ENCODE measurements around the gene SIAH2. TPM values are rescaled to one million over a fixed set of nuclear protein-coding genes. Genes with fewer than 3 reads are reported as not detected.

Gene SIAH2
- total RNA-seq, 2 experiments from 2014 or later: 67.1 to 68.8 TPM

DNA sequence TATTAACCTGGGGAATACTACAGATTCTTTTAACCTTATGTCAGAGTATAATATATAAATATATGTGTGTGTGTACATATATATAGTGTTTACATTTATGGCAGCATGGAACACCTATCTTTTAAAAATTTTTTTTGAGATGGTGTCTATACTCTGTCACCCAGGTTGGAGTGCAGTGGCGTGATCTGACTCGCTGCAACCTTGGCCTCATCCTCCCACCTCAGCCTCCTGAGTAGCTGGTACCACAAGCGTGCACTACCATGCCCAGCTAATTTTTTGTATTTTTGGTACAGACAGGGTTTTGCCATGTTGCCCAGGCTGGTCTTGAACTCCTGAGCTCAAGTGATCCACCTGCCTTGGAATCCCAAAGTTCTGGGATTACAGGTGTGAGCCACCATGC is 40.7 kb downstream of the SIAH2 start:
- Mint-ChIP-seq H3K4me1 (ENCODE audit: low read depth) (peaks cover 28% of the 10 kb centered on the region), H3K4me3 (no peak overlapping the region), H3K9me3 (no peaks in the 10 kb centered on the region), H3K36me3 (ENCODE audit: low read depth) (no peaks in the 10 kb centered on the region), H3K27me3 (ENCODE audit: low read depth) (no peaks in the 10 kb centered on the region), H3K27ac (no peak overlapping the region)
- DNase-seq: no peak
- CTCF ChIA-PET: interaction anchor here (0.6 to 3.1 kb wide), 30 partner anchors 11 to 424 kb away, joined by 3 to 38 read pairs (median 6); partner anchors contain the start of gene SIAH2
- intact Hi-C loops (cut with micrococcal nuclease): no loop called here

DNA sequence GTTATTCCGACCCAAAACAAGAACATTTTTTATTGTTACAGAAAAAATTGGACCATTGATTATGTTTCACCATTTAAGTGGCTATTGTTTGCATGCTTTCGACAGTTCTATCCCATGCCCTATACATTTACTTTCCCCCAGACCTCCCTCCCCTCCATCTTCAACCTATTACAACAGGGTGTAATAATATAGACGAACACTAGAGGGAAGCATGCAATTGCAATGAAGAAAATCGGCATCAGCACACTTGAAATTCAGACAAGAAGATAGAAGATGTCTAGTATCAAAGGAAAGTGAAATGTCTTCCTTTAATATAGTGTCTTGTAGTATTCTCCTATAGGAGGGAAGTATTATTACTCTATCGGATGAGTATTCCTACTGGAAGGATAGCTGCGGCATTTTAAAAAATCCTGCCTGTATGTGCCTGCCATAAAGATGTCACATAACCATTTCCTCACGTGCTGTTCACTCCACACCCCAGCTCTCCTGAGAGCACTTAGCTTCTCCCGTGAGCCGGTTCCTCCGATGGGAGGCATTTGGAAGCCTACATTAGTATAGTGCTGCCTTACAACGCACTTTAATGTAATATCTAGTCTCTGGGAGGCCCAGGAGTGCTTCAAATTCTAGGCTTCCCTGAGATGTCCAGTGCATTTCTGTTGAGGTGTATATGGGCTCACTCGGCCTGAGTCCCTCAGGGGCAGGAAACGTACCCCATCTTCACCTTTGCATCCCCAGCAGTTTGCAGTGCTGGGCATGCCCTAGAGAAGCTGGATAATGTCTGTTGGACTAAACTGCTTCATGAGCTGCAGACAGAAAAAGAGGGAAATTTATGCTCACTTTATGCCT is 41.5 kb downstream of the SIAH2 start:
- Mint-ChIP-seq H3K27me3 (ENCODE audit: low read depth) (no peaks in the 10 kb centered on the region), H3K36me3 (ENCODE audit: low read depth) (no peaks in the 10 kb centered on the region), H3K9me3 (peaks cover 2% of the 10 kb centered on the region), H3K4me3 (no peak overlapping the region), H3K27ac (no peak overlapping the region), H3K4me1 (ENCODE audit: low read depth) (peaks cover 28% of the 10 kb centered on the region)
- no peak for DNase-seq
- intact Hi-C loops (cut with micrococcal nuclease): loop anchor here (1.0 kb wide), 10 partner anchors 17 to 425 kb away; partner anchors contain the start of genes EIF2A, ERICH6, SERP1 and SIAH2
- CTCF ChIA-PET: interaction anchor here (0.6 to 3.1 kb wide), 38 partner anchors 8 to 425 kb away, joined by 3 to 38 read pairs (median 4); partner anchors contain the start of gene SIAH2

DNA sequence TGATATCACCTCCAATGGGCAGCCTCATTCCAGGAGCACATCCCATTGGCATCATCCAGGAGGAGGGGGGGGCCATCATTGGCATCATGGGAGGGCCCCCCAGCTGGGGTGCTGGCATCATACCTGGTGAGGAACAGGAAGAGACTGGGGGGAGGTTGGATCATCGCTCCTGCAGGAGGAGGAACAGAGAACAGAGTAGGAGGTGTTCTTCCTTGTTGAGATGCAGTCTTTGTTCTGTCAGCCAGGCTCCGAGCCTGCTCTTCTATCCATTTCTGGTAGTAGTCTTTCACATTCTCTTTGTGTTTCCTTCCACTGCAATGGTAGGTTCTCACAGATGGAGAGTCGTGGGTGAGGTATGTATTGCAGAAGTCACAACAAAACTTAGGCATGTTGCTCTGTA is 42.5 kb downstream of the SIAH2 start:
- Mint-ChIP-seq H3K27me3 (ENCODE audit: low read depth) (no peaks in the 10 kb centered on the region), H3K27ac (no peak overlapping the region), H3K4me3 (no peak overlapping the region), H3K4me1 (ENCODE audit: low read depth) (peaks cover 28% of the 10 kb centered on the region), H3K9me3 (peaks cover 2% of the 10 kb centered on the region), H3K36me3 (ENCODE audit: low read depth) (no peaks in the 10 kb centered on the region)
- no peak for DNase-seq
- intact Hi-C loops (cut with micrococcal nuclease): no loop called here
- CTCF ChIA-PET: interaction anchor here (0.6 to 3.1 kb wide), 17 partner anchors 9 to 153 kb away, joined by 3 to 38 read pairs (median 7); partner anchors contain the start of gene SIAH2

GRCh38 chr3:150710097-150710496 is 52.9 kb downstream of the SIAH2 start:
- H3K4me3 Mint-ChIP-seq: no peak overlapping the region
- CTCF ChIA-PET: interaction anchor here (2.2 kb wide), 1 partner anchor 12 kb away, joined by 7 read pairs; no protein-coding TSS in a partner anchor
- H3K4me1 Mint-ChIP-seq (ENCODE audit: low read depth): peaks cover 7% of the 10 kb centered on the region
- no peak for DNase-seq
- H3K36me3 Mint-ChIP-seq (ENCODE audit: low read depth): peaks cover 35% of the 10 kb centered on the region
- intact Hi-C loops (cut with micrococcal nuclease): no loop called here
- H3K27me3 Mint-ChIP-seq (ENCODE audit: low read depth): no peaks in the 10 kb centered on the region
- H3K27ac Mint-ChIP-seq: no peak overlapping the region
- H3K9me3 Mint-ChIP-seq: peaks cover 18% of the 10 kb centered on the region

DNA sequence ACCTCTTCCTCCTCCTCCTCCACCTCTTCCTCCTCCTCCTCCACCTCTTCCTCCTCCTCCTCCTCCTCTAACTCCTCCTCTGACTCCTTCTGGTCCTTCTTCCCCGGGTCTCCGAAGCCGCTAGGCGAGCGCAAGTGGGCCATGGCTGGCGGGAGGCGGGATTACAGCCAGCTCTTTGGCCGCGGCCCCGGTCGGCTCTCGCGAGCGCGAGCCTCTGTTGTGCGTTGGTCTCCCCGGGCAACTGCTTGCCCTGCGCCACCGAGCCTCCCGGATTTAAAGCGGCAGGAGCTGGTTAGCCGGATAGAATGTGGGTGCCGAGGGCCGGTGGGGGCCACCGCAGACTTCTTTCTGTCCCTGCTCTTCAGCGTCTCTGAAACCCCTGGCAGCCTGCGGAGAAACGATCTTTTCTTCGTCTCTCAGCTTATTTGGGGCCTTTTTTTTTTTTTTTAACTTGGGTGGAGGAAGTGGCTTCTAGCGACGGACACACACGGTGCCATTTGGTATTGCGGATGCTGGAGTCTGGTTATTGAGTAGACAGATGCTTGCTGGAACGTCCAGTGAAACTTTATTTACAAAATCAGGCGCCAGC is 59.1 kb downstream of the SIAH2 start, which contains the start of gene ERICH6:
ERICH6 (minus strand) TSS at position 165 of the 589 bp plus-strand sequence; CDS start at position 143, 22 bp downstream.
- H3K9me3 Mint-ChIP-seq: no peaks in the 10 kb centered on the region
- peaks cover 25% of the 10 kb centered on the region for H3K4me1 Mint-ChIP-seq (ENCODE audit: low read depth)
- peak; percentile 88 for DNase-seq
- H3K27me3 Mint-ChIP-seq (ENCODE audit: low read depth): no peaks in the 10 kb centered on the region
- H3K27ac Mint-ChIP-seq: no peak within 1 kb of the TSS
- H3K4me3 Mint-ChIP-seq: peak within 1 kb of the TSS; percentile 96
- intact Hi-C loops (cut with micrococcal nuclease): loop anchor here (1.0 to 5.0 kb wide), 7 partner anchors 17 to 383 kb away; partner anchors contain the start of genes EIF2A, MED12L, SELENOT and SERP1
- peaks cover 16% of the 10 kb centered on the region for H3K36me3 Mint-ChIP-seq (ENCODE audit: low read depth)
- CTCF ChIA-PET: interaction anchor here (0.6 to 1.2 kb wide), 10 partner anchors 25 to 722 kb away, joined by 3 to 6 read pairs (median 4); no protein-coding TSS in a partner anchor

DNA sequence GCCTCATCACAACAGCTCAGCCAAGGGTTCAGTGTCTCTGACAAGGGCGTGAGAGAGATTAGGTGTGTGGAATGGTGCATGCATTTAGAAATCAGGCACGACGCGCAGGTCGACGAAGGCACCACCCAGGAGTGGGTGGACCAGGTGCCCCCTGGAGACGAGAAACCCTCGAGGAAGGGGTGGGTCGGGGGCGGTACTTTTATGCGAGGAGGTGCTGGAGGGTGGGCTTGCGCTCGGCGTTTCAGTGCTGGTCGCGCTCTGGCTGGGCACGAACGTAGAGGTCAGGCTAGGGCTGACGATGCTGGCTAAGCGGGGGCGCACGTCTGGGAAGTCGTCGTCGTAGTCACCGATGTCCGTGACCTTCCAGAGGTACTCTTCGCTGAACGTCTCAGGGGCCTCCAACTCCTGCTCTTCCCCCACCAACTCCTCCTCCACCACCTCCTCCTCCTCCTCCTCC is 59.6 kb downstream of the SIAH2 start:
- H3K9me3 Mint-ChIP-seq: no peaks in the 10 kb centered on the region
- H3K36me3 Mint-ChIP-seq (ENCODE audit: low read depth): peaks cover 11% of the 10 kb centered on the region
- H3K4me3 Mint-ChIP-seq: peak overlapping the region; percentile 96
- DNase-seq: peak; percentile 39
- no peak overlapping the region for H3K27ac Mint-ChIP-seq
- intact Hi-C loops (cut with micrococcal nuclease): loop anchor here (1.0 to 5.0 kb wide), 7 partner anchors 18 to 384 kb away; partner anchors contain the start of genes EIF2A, MED12L, SELENOT and SERP1
- no peaks in the 10 kb centered on the region for H3K27me3 Mint-ChIP-seq (ENCODE audit: low read depth)
- peaks cover 25% of the 10 kb centered on the region for H3K4me1 Mint-ChIP-seq (ENCODE audit: low read depth)
- CTCF ChIA-PET: interaction anchor here (0.6 to 1.4 kb wide), 10 partner anchors 21 to 723 kb away, joined by 3 to 6 read pairs (median 4); no protein-coding TSS in a partner anchor

DNA sequence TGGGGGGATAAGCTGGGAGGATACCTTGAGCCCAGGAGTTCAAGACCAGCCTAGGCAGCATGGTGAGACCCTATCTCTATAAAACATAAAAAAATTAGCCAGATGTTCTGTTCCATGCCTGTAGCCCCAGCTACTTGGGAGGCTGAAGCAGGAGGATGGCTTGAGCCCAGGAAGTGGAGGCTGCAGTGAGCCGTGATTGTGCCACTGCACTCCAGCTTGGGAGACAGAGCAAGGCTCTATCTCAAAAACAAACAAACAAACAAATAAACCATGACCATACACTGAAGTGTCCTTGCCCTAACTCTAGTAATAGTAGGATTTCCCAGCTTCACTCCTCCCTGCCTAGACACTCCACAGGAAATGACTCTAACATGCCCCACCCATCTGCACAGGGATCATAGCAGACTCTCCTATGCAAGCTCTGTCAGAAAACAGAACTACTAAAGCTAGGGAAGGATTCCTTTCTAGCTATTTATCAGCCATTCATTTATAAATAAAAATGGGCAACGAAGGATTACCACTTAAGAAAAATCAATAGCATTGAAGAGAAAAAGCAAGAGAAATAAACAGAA is 63.8 kb downstream of the SIAH2 start:
- intact Hi-C loops (cut with micrococcal nuclease): no loop called here
- H3K4me1 Mint-ChIP-seq (ENCODE audit: low read depth): peaks cover 22% of the 10 kb centered on the region
- DNase-seq: no peak
- H3K9me3 Mint-ChIP-seq: no peaks in the 10 kb centered on the region
- peaks cover 1% of the 10 kb centered on the region for H3K36me3 Mint-ChIP-seq (ENCODE audit: low read depth)
- no peak overlapping the region for H3K27ac Mint-ChIP-seq
- CTCF ChIA-PET: interaction anchor here (1.5 kb wide), 1 partner anchor 89 kb away, joined by 8 read pairs; no protein-coding TSS in a partner anchor
- no peaks in the 10 kb centered on the region for H3K27me3 Mint-ChIP-seq (ENCODE audit: low read depth)
- H3K4me3 Mint-ChIP-seq: no peak overlapping the region

DNA sequence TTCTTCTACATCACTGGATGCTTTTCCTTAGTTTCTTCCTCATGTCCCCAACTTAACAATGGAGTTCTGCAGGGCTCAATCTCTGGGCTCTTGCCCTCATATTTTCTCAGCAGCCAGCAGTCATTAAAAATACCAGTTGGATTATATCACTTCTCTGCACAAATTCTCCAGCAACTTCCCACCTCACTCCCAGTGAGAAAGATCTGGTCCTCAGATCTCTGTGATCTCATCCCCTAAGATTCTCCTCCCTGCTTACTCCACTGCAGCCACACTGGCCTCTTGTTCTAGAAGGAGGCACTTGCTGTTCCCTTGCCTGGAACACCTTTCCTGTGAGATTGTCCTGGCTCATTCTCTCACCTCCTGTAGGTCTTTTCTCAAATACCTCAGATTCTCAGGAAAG is 65.3 kb downstream of the SIAH2 start:
- Mint-ChIP-seq H3K36me3 (ENCODE audit: low read depth) (no peaks in the 10 kb centered on the region), H3K4me3 (no peak overlapping the region), H3K9me3 (peaks cover 8% of the 10 kb centered on the region), H3K4me1 (ENCODE audit: low read depth) (peaks cover 13% of the 10 kb centered on the region), H3K27ac (no peak overlapping the region), H3K27me3 (ENCODE audit: low read depth) (no peaks in the 10 kb centered on the region)
- intact Hi-C loops (cut with micrococcal nuclease): no loop called here
- CTCF ChIA-PET: no interaction called here
- DNase-seq: no peak

DNA sequence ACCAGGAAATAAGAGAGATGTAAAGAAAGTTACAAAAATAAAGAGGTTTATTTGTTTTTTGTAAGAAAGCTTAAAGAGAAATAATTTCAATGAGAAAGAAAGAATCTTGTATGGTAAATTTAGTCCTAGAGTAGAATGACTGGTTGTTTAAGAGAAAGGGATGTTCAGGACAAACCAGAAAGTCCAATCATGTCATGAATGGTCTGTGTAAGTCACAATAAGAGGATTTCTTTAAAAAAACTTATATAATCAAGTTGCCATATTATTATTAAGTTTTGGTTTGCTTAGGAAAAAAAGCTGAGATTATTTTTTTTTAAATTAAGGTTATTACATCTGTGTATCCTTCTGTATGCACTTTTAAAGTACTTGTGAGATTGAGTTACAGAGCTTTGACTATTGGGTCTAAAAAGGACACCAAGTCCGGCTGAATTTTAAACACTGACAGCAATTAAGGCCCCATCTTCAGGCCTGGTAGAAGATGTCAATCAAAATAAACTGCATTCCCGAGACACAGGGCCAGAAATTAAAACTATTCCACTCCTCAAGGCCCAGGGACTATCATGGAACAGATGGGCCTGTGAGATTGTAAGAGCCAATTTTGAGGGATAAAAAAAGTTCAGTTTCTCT is 71.4 kb downstream of the SIAH2 start:
- H3K27ac Mint-ChIP-seq: no peak overlapping the region
- CTCF ChIA-PET: no interaction called here
- peaks cover 17% of the 10 kb centered on the region for H3K9me3 Mint-ChIP-seq
- DNase-seq: no peak
- H3K36me3 Mint-ChIP-seq (ENCODE audit: low read depth): no peaks in the 10 kb centered on the region
- H3K4me1 Mint-ChIP-seq (ENCODE audit: low read depth): no peaks in the 10 kb centered on the region
- H3K4me3 Mint-ChIP-seq: no peak overlapping the region
- H3K27me3 Mint-ChIP-seq (ENCODE audit: low read depth): no peaks in the 10 kb centered on the region
- intact Hi-C loops (cut with micrococcal nuclease): no loop called here
